Occipital lobe (tissue), 2 donors: ENCODE data around the gene DMD. TPM values are rescaled to one million over a fixed set of nuclear protein-coding genes. Genes with fewer than 3 reads are reported as not detected.
"Not testable (repeated sequence)": the region's sequence is repeated elsewhere in the genome, so short reads cannot be mapped to it uniquely, and the experiment has no call there.

Experiments
- DNase-seq: peaks from one replicate; lab custom pipeline; 2025; lab: John Stamatoyannopoulos, UW
- total RNA-seq: library from RNA; depleted of rRNA; stranded (reverse); fragments of >200 nt; gene quantifications from one replicate; pipeline ENCODE4 v1.2.3, GENCODE V29; 2014

The DMD gene
- total RNA-seq, 1 donor from 2014 or later = 78.5 TPM

- no peak for DNase-seq
These were observed 566.7 kb downstream of the DMD start for GRCh38 chrX:32644476-32645245.

- no peak for DNase-seq
These were observed 569.1 kb downstream of the DMD start for GRCh38 chrX:32642283-32642682.

GRCh38 chrX:32618154-32618553, 593.2 kb downstream of the DMD start:
- no peak for DNase-seq

GRCh38 chrX:32614707-32615106, 596.6 kb downstream of the DMD start:
- DNase-seq = no peak

- DNase-seq = no peak
These were observed 612.2 kb downstream of the DMD start for GRCh38 chrX:32599156-32599555.

GRCh38 chrX:32598707-32599106, 612.6 kb downstream of the DMD start:
- DNase-seq = no peak

GRCh38 chrX:32597777-32598176, 613.6 kb downstream of the DMD start:
- no peak for DNase-seq

- no peak for DNase-seq
These were observed 618.6 kb downstream of the DMD start for GRCh38 chrX:32592786-32593185.

GRCh38 chrX:32591589-32591988, 619.8 kb downstream of the DMD start:
- DNase-seq = no peak

- no peak for DNase-seq
These were observed 628.6 kb downstream of the DMD start for GRCh38 chrX:32582729-32583128.

GRCh38 chrX:32576885-32577284, 634.5 kb downstream of the DMD start:
- DNase-seq = no peak

GRCh38 chrX:32572644-32573043, 638.7 kb downstream of the DMD start:
- DNase-seq = no peak

GRCh38 chrX:32571579-32571978, 639.8 kb downstream of the DMD start:
- DNase-seq = no peak

GRCh38 chrX:32562261-32562660, 649.1 kb downstream of the DMD start:
- DNase-seq = no peak

GRCh38 chrX:32545101-32545500, 666.2 kb downstream of the DMD start:
- DNase-seq = no peak

- no peak for DNase-seq
These were observed 672.8 kb downstream of the DMD start for GRCh38 chrX:32538554-32538953.

- DNase-seq = no peak
These were observed 677.5 kb downstream of the DMD start for GRCh38 chrX:32533848-32534247.

GRCh38 chrX:32532262-32532661, 679.1 kb downstream of the DMD start:
- DNase-seq = no peak

GRCh38 chrX:32530802-32531403, 680.4 kb downstream of the DMD start:
- DNase-seq = no peak

- DNase-seq = not testable (repeated sequence)
These were observed 682.9 kb downstream of the DMD start for GRCh38 chrX:32528451-32528850.

GRCh38 chrX:32525234-32525633, 686.1 kb downstream of the DMD start:
- no peak for DNase-seq

GRCh38 chrX:32524385-32524784, 687.0 kb downstream of the DMD start:
- DNase-seq = no peak

GRCh38 chrX:32520789-32521188, 690.6 kb downstream of the DMD start:
- no peak for DNase-seq
